NT2/D1 (cell line): Measurements from ENCODE around the gene PDPK1.
"Not testable (repeated sequence)": the region's sequence is repeated elsewhere in the genome, so short reads cannot be mapped to it uniquely, and the experiment has no call there.

ENCODE experiments used
- SUZ12 ChIP-seq: IDR thresholded peaks from 2 replicates; pipeline ENCODE4 v1.6.1; 2011; ENCODE audit not compliant: insufficient read length, insufficient read depth; ENCODE audit errors: extremely low read depth
- ZNF274 ChIP-seq: IDR thresholded peaks from 2 replicates; pipeline ENCODE4 v1.6.1; 2011; ENCODE audit warnings: mild to moderate bottlenecking, low read depth, low read length

- TF ChIP-seq SUZ12, ZNF274: not testable (repeated sequence)
Observed at GRCh38 chr16:2560131-2560797, 22.4 kb downstream of the PDPK1 start.
